GM12878 (cell line): ENCODE data around the gene LRFN2. TPM values are rescaled to one million over a fixed set of nuclear protein-coding genes. Genes with fewer than 3 reads are reported as not detected.
A peak's percentile ranks its signal among the peaks of the same experiment; 100 is the strongest.

ENCODE experiments used
- ATAC-seq: fragments of 200-7000 bp; cut with Tn5 transposase; 3 replicates; pipeline ENCODE4 v1.9.1; 2020; ENCODE audit warnings: mild to moderate bottlenecking, moderate library complexity
- BruUV-seq: library from RNA; stranded (reverse); fragments of 400-500 nt; replicated peaks from 2 replicates; lab custom pipeline; 2021; lab: Mats Ljungman, UMichigan
- CTCF ChIA-PET: fragments of 300-600 bp; sonication (Branson Sonifier 250); formaldehyde crosslinking; extraction: SDS; loops from one replicate; lab custom pipeline; 2021; ENCODE audit warnings: inconsistent platforms; lab: Yijun Ruan, JAX
- POLR2A ChIA-PET: fragments of 350-600 bp; formaldehyde crosslinking; extraction: SDS; loops from one replicate; lab custom pipeline; 2021; ENCODE audit warnings: inconsistent platforms; lab: Charles Lee
- RAD21 ChIA-PET: fragments of 300-600 bp; sonication (Branson Sonifier 250); formaldehyde crosslinking; loops from one replicate; lab custom pipeline; 2023; ENCODE audit warnings: antibody characterized with exemption; ENCODE audit not compliant: unreplicated experiment; lab: Charles Lee
- SMC1A ChIA-PET: fragments of 300-600 bp; sonication (Branson Sonifier 250); formaldehyde crosslinking; loops from one replicate; lab custom pipeline; 2023; ENCODE audit not compliant: unreplicated experiment, uncharacterized antibody; lab: Charles Lee
- DNase-seq: peaks from one replicate; pipeline ENCODE4 v3.0.0-alpha.2; 2011; ENCODE audit warnings: low read depth, low spot score
- FAIRE-seq: peaks from 3 replicates; lab custom pipeline; 2011; peaks lifted over from hg19 to GRCh38; lab: Jason Lieb, UNC
- H2AFZ ChIP-seq: 2 replicates; pipeline ENCODE4 v1.6.0; 2011; ENCODE audit warnings: low read depth, low read length, control low read depth; ENCODE audit not compliant: control insufficient read depth
- H3K27ac ChIP-seq: 2 replicates; pipeline ENCODE4 v1.5.1; 2011; ENCODE audit warnings: control low read depth; ENCODE audit not compliant: control insufficient read depth, insufficient read depth
- H3K27me3 ChIP-seq, 2 experiments: replicated peaks in 1 of 2; 2 replicates each; pipeline versions ENCODE4 v1.6.0 to v1.6.1; 2011; ENCODE audit warnings: low read length in 1 of 2; ENCODE audit not compliant: control insufficient read depth in 2 of 2, insufficient read depth in 2 of 2
- H3K36me3 ChIP-seq, 2 experiments: 2 replicates each; pipeline ENCODE4 v1.5.1; 2011; ENCODE audit warnings: low read length in 1 of 2; ENCODE audit not compliant: control insufficient read depth in 2 of 2, insufficient read depth in 2 of 2
- H3K4me1 ChIP-seq: 2 replicates; pipeline ENCODE4 v1.6.1; 2011; ENCODE audit warnings: mild to moderate bottlenecking, low read length, moderate library complexity, mixed read lengths; ENCODE audit not compliant: control insufficient read depth, insufficient read depth
- H3K4me2 ChIP-seq: 2 replicates; pipeline ENCODE4 v1.6.0; 2011; ENCODE audit warnings: control low read depth; ENCODE audit not compliant: control insufficient read depth, insufficient read depth
- H3K4me3 ChIP-seq: fragments of 200-600 bp; sonication (generic); 2 replicates; pipeline ENCODE4 v1.5.1; 2016
- H3K79me2 ChIP-seq: 2 replicates; pipeline ENCODE4 v1.6.0; 2011; ENCODE audit warnings: low read length; ENCODE audit not compliant: control insufficient read depth, insufficient read depth
- H3K9ac ChIP-seq: 2 replicates; pipeline ENCODE4 v1.8.0; 2011; ENCODE audit warnings: low read length, control low read depth, mixed read lengths; ENCODE audit not compliant: control insufficient read depth, insufficient read depth
- H3K9me3 ChIP-seq: replicated peaks from 3 replicates; pipeline ENCODE4 v1.5.1; 2011; ENCODE audit warnings: mild to moderate bottlenecking, low read length; ENCODE audit not compliant: control insufficient read depth, insufficient read depth
- H4K20me1 ChIP-seq: 2 replicates; pipeline ENCODE4 v1.6.0; 2011; ENCODE audit not compliant: control insufficient read depth, insufficient read depth
- MAX ChIP-seq: IDR thresholded peaks from 2 replicates; pipeline ENCODE4 v1.6.1; 2012; ENCODE audit warnings: low read depth, low read length, improper control_type of control experiment
- MTA3 ChIP-seq: IDR thresholded peaks from 2 replicates; pipeline ENCODE4 v1.6.1; 2012; ENCODE audit warnings: low read length, inconsistent platforms, borderline replicate concordance
- NFIC ChIP-seq: IDR thresholded peaks from 2 replicates; pipeline ENCODE4 v1.6.1; 2012; ENCODE audit warnings: low read depth, mild to moderate bottlenecking, inconsistent platforms, low read length, moderate library complexity
- NFXL1 ChIP-seq: fragments of 450-650 bp; IDR thresholded peaks from 2 replicates; pipeline ENCODE4 v1.6.1; 2017; ENCODE audit warnings: antibody characterized with exemption, mild to moderate bottlenecking, borderline replicate concordance
- RB1 ChIP-seq: fragments of 450-650 bp; formaldehyde crosslinking; IDR thresholded peaks from 2 replicates; pipeline ENCODE4 v1.6.1; 2017; ENCODE audit warnings: mild to moderate bottlenecking, borderline replicate concordance
- SREBF1 ChIP-seq: IDR thresholded peaks from 2 replicates; pipeline ENCODE4 v1.6.1; 2012; ENCODE audit warnings: mild to moderate bottlenecking, low read length
- TCF12 ChIP-seq: IDR thresholded peaks from 2 replicates; pipeline ENCODE4 v1.6.1; 2011; ENCODE audit warnings: low read depth, mild to moderate bottlenecking, low read length
- USF2 ChIP-seq: IDR thresholded peaks from 2 replicates; pipeline ENCODE4 v1.6.1; 2011; ENCODE audit warnings: low read depth, low read length, improper control_type of control experiment, borderline replicate concordance
- WGBS: methylation state at CpG from one replicate; pipeline ENCODE4 v1.1.6; 2016; ENCODE audit warnings: low lambda C conversion rate; ENCODE audit not compliant: insufficient replicate concordance, insufficient coverage; ENCODE audit errors: missing lambda C conversion rate; 5-methylcytosine and 5-hydroxymethylcytosine counted together
- in situ Hi-C: fragments of 300-500 bp; cut with MboI; formaldehyde crosslinking; loops from 9 replicates; pipeline ENCODE4 v1.14.3; 2018; ENCODE audit warnings: mixed read lengths
- intact Hi-C: fragments of 100-400 bp; cut with micrococcal nuclease; formaldehyde crosslinking; loops from one replicate; pipeline ENCODE4 v1.14.2; 2022; ENCODE audit not compliant: unreplicated experiment
- polyA plus RNA-seq, 11 experiments: library from polyadenylated mRNA; depleted of rRNA in 4 of 11; unstranded in 6 of 11; stranded (reverse) in 5 of 11; fragments of >200 nt; fragmentation: Nextera tagmentation in 4 of 11; fragmentation: Illumina TruSeq in 1 of 11; extraction: Ambion mirVana in 4 of 11; extraction: Trizol in 1 of 11; gene quantifications; 1 replicate in 1 of 11; 2 replicates in 10 of 11; pipeline versions ENCODE4 v1.2.1 to v1.2.3, GENCODE V29; 2011 to 2016; ENCODE audit warnings: inconsistent platforms in 2 of 11, missing spikeins in 2 of 11, low read depth in 1 of 11
- total RNA-seq, 4 experiments: library from RNA; depleted of rRNA in 3 of 4; stranded (reverse); fragments of >200 nt in 3 of 4; fragmentation: Illumina TruSeq in 1 of 4; extraction: Trizol in 1 of 4; gene quantifications; 2 replicates each; pipeline versions ENCODE4 v1.2.1 to v1.2.3, GENCODE V29; 2013 to 2021
- TF ChIP-seq, protein P1 (sequence below): fragments of 450-650 bp; IDR thresholded peaks from 2 replicates; pipeline ENCODE4 v1.6.1; 2017; ENCODE audit warnings: borderline replicate concordance
- TF ChIP-seq, protein P2 (sequence below): fragments of 450-650 bp; IDR thresholded peaks from 2 replicates; pipeline ENCODE4 v1.6.1; 2017; ENCODE audit warnings: low read depth, mild to moderate bottlenecking, moderate library complexity
- TF ChIP-seq, protein P3 (sequence below): fragments of 450-650 bp; IDR thresholded peaks from 2 replicates; pipeline ENCODE4 v1.6.1; 2016; ENCODE audit warnings: mild to moderate bottlenecking

Gene LRFN2
- total and polyA plus RNA-seq, 10 of the 15 experiments (the other 5 are each of a cell fraction or from before 2014, with no cell fraction given), result not detected

GRCh38 chr6:40373267-40373666 lies 213.9 kb downstream of the LRFN2 start (continued):
- no peak for TF ChIP-seq USF2
- no peak for TF ChIP-seq RB1
- TF ChIP-seq, protein P1, sequence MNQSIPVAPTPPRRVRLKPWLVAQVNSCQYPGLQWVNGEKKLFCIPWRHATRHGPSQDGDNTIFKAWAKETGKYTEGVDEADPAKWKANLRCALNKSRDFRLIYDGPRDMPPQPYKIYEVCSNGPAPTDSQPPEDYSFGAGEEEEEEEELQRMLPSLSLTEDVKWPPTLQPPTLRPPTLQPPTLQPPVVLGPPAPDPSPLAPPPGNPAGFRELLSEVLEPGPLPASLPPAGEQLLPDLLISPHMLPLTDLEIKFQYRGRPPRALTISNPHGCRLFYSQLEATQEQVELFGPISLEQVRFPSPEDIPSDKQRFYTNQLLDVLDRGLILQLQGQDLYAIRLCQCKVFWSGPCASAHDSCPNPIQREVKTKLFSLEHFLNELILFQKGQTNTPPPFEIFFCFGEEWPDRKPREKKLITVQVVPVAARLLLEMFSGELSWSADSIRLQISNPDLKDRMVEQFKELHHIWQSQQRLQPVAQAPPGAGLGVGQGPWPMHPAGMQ, result no peak
- TF ChIP-seq MTA3, result no peak
- TF ChIP-seq, protein P2, sequence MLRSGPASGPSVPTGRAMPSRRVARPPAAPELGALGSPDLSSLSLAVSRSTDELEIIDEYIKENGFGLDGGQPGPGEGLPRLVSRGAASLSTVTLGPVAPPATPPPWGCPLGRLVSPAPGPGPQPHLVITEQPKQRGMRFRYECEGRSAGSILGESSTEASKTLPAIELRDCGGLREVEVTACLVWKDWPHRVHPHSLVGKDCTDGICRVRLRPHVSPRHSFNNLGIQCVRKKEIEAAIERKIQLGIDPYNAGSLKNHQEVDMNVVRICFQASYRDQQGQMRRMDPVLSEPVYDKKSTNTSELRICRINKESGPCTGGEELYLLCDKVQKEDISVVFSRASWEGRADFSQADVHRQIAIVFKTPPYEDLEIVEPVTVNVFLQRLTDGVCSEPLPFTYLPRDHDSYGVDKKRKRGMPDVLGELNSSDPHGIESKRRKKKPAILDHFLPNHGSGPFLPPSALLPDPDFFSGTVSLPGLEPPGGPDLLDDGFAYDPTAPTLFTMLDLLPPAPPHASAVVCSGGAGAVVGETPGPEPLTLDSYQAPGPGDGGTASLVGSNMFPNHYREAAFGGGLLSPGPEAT, result no peak
- no peak for TF ChIP-seq MAX
- TF ChIP-seq, all 136 proteins: peak for 0

DNA sequence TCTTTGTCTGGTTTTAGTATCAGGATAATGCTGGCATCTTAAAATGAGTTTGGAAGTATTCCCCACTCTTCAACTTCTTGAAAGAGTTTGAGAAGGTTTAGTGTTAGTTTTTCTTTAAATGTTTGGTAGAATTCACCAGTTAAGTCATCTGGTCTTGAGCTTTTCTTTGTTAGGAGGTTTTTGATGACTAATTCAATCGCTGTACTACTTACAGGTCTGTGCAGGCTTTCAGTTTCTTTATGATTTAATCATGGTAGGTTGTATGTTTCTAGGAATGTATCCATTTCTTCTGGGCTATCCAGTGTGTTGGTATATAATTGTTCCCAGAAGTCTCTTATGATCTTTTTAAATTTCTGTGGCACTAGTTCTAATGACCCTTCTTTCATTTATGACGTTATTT lies 215.5 kb downstream of the LRFN2 start:
- intact Hi-C loops (no loop called here), in situ Hi-C loops (no loop called here)
- TF ChIP-seq TCF12 (no peak), NFXL1 (no peak), SREBF1 (no peak), NFIC (no peak)
- TF ChIP-seq, protein P3, sequence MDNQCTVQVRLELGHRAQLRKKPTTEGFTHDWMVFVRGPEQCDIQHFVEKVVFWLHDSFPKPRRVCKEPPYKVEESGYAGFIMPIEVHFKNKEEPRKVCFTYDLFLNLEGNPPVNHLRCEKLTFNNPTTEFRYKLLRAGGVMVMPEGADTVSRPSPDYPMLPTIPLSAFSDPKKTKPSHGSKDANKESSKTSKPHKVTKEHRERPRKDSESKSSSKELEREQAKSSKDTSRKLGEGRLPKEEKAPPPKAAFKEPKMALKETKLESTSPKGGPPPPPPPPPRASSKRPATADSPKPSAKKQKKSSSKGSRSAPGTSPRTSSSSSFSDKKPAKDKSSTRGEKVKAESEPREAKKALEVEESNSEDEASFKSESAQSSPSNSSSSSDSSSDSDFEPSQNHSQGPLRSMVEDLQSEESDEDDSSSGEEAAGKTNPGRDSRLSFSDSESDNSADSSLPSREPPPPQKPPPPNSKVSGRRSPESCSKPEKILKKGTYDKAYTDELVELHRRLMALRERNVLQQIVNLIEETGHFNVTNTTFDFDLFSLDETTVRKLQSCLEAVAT, result no peak
- no peak overlapping the region for H3K9ac ChIP-seq
- H4K20me1 ChIP-seq, result no peaks in the 10 kb centered on the region
- H3K27me3 ChIP-seq, result no peaks in the 10 kb centered on the region
- 4% methylated on average over 2 of the region's 2 CpGs for WGBS
- H2AFZ ChIP-seq, result no peak overlapping the region
- peak; percentile 13 for FAIRE-seq
- no peaks in the 10 kb centered on the region for H3K79me2 ChIP-seq
- H3K4me2 ChIP-seq, result no peak overlapping the region
- no peaks in the 10 kb centered on the region for H3K9me3 ChIP-seq
- H3K27ac ChIP-seq, result no peak overlapping the region
- peak; percentile 63 for ATAC-seq
- BruUV-seq, result no TSS peak
- H3K4me1 ChIP-seq, result no peaks in the 10 kb centered on the region
- no peak overlapping the region for H3K4me3 ChIP-seq
- no peaks in the 10 kb centered on the region for H3K36me3 ChIP-seq
- SMC1A ChIA-PET, result interaction anchor here (1.6 to 1.7 kb wide), 2 partner anchors 9 to 16 kb away, joined by 3 to 5 read pairs; no protein-coding TSS in a partner anchor
- DNase-seq, result no peak
- RAD21 ChIA-PET, result no interaction called here
- CTCF ChIA-PET, result interaction anchor here (0.8 to 1.0 kb wide), 2 partner anchors 8 to 26 kb away, joined by 3 read pairs; no protein-coding TSS in a partner anchor
- POLR2A ChIA-PET, result no interaction called here
